Measurements from ENCODE around the gene UMPS.

Gene UMPS

DNA sequence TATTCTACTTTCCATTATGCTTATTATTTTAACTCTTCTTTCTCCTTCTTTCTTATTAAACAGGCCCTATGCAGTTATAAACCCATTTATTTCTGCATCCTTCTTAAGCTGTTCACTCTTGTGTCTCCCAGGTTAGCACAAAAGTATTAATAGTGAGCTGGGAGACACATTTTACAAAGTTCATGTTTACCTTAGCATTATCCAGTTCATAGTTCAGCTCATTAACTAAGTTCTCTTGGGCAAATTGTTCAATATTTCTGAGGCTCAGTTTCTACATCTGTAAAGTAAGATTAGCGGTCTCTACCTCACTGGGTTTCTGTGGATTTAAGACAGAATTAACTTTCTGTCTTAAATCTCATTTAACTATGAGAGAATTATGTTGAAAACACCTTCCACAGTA, 31.2 kb upstream of the UMPS start:
- TF ChIP-seq TCF12 (IDR thresholded peaks at IDR 0.05; ENCODE audit: low read depth) (no peak), TAF1 (IDR thresholded peaks at IDR 0.05; ENCODE audit: low read depth) (no peak), NFIC (IDR thresholded peaks at IDR 0.05) (no peak), USF1 (IDR thresholded peaks at IDR 0.05) (no peak), CEBPB (IDR thresholded peaks at IDR 0.05) (no peak), FOXM1 (IDR thresholded peaks at IDR 0.05; ENCODE audit: borderline replicate concordance, low read depth) (no peak), YY1 (IDR thresholded peaks at IDR 0.05; ENCODE audit: low read depth) (no peak), CREB1 (IDR thresholded peaks at IDR 0.05; ENCODE audit: low read depth) (no peak), ZBTB7A (IDR thresholded peaks at IDR 0.05; ENCODE audit: low read depth) (no peak), REST (IDR thresholded peaks at IDR 0.05; ENCODE audit: low read depth) (no peak), EGR1 (IDR thresholded peaks at IDR 0.05) (no peak)

DNA sequence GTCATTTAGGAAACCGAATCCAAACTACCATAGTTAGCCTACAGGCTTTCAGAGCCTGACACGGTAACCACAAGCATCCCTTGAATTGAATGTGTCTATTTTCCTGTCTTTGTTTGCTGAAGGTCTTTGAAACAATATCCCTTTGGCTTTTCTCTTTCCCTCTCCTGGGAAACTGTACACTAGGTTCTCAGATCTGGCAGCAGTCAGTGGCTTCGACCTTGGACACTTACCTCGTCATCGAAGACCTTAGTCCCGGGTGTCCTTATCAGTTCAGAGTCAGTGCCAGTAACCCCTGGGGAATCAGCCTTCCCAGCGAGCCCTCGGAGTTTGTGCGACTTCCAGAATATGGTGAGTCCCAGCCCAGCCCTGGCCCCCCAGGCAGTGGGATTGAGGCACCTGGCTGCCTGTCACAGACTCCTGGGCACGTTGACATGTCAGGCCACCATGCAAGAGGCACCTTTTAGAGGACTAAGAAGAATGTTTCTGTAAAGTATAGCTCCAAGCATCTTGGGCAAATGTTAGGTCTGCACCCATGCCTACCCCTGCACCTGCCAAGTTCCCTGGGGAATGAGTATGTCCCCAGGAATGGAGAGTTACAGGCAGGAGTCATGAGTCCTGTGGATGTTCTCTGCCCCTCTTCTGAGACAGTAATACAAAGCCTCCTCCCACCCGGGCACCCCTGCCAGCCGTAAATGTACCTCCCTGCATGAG, 30.4 kb upstream of the UMPS start:
- TF ChIP-seq ZBTB7A (IDR thresholded peaks at IDR 0.05; ENCODE audit: low read depth) (no peak), EGR1 (IDR thresholded peaks at IDR 0.05) (no peak), FOXM1 (IDR thresholded peaks at IDR 0.05; ENCODE audit: borderline replicate concordance, low read depth) (no peak), CEBPB (IDR thresholded peaks at IDR 0.05) (no peak), TCF12 (IDR thresholded peaks at IDR 0.05; ENCODE audit: low read depth) (no peak), USF1 (IDR thresholded peaks at IDR 0.05) (no peak), YY1 (IDR thresholded peaks at IDR 0.05; ENCODE audit: low read depth) (no peak), TAF1 (IDR thresholded peaks at IDR 0.05; ENCODE audit: low read depth) (no peak), CREB1 (IDR thresholded peaks at IDR 0.05; ENCODE audit: low read depth) (no peak), RAD21 (IDR thresholded peaks at IDR 0.05; ENCODE audit: low read depth) (no peak), MAX (IDR thresholded peaks at IDR 0.05) (no peak), NFIC (IDR thresholded peaks at IDR 0.05) (no peak), TEAD4 (IDR thresholded peaks at IDR 0.05) (no peak), REST (IDR thresholded peaks at IDR 0.05; ENCODE audit: low read depth) (no peak), EP300 (IDR thresholded peaks at IDR 0.05; ENCODE audit: borderline replicate concordance) (no peak)

DNA sequence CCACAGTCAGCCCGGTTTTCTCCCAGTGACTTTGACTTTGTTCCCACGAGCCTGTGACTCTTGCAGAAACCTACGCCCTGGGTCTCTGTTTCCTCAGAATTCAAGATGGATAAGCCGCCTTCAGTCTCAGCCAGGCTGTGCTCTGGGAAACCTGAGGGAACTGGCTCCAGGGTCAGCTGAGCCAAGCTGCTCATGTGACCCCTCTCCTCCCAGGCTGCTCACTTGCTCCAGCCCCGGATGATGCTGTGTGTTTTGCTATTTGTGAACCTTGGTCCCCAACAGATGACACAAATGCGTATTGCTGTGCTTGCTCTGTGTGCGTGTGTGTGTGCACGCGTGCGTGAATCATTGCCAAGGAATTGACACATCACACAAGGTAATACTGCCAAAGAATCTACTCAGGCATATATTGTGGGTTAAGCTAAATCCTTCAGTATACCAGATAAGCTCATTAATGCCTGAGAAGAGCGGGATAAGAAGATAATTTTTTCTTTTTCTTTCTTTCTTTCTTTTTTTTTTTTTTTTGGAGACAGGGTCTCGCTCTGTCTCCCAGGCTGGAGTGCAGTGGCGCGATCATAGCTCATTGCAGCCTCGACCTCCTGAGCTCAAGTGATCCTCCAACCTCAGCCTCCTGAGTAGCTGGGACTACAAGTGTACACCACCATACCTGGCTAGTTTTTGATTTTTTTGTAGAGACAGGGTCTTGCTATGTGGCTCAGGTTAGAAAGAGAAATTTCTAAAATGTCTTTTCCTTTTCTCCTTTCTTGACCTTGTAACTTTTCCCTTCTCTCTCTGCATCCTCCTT, 29.2 kb upstream of the UMPS start:
- no peak for TF ChIP-seq TEAD4 (IDR thresholded peaks at IDR 0.05)
- TF ChIP-seq MAX (IDR thresholded peaks at IDR 0.05): no peak
- TF ChIP-seq CREB1 (IDR thresholded peaks at IDR 0.05; ENCODE audit: low read depth): no peak
- no peak for TF ChIP-seq YY1 (IDR thresholded peaks at IDR 0.05; ENCODE audit: low read depth)
- no peak for TF ChIP-seq TCF12 (IDR thresholded peaks at IDR 0.05; ENCODE audit: low read depth)
- no peak for TF ChIP-seq REST (IDR thresholded peaks at IDR 0.05; ENCODE audit: low read depth)

DNA sequence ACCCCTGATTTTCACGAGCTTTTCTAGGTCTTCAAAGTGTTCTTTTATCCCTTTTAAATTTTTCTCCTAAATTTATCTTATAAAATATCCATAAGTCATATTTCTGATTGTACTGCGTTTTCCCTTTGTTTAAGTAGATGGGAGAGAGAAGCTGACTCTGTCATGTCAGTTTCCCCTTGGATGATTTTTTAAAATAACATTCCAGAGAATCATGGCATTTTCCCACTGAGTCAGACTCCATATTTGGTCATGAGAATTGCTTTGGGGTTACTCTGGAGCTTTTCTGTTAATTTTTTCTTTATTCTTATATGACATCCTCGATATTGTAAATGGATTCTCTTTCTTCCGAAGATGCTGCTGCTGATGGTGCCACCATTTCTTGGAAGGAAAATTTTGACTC, 28.6 kb upstream of the UMPS start:
- no peak for TF ChIP-seq MAX (IDR thresholded peaks at IDR 0.05)
- TF ChIP-seq EP300 (IDR thresholded peaks at IDR 0.05; ENCODE audit: borderline replicate concordance): no peak
- TF ChIP-seq CEBPB (IDR thresholded peaks at IDR 0.05): no peak
- TF ChIP-seq EGR1 (IDR thresholded peaks at IDR 0.05): no peak
- TF ChIP-seq CREB1 (IDR thresholded peaks at IDR 0.05; ENCODE audit: low read depth): no peak
- no peak for TF ChIP-seq TEAD4 (IDR thresholded peaks at IDR 0.05)
- TF ChIP-seq NFIC (IDR thresholded peaks at IDR 0.05): no peak
- no peak for TF ChIP-seq FOXM1 (IDR thresholded peaks at IDR 0.05; ENCODE audit: borderline replicate concordance, low read depth)
- TF ChIP-seq TAF1 (IDR thresholded peaks at IDR 0.05; ENCODE audit: low read depth): no peak
- TF ChIP-seq TCF12 (IDR thresholded peaks at IDR 0.05; ENCODE audit: low read depth): no peak
- TF ChIP-seq USF1 (IDR thresholded peaks at IDR 0.05): no peak
- TF ChIP-seq RAD21 (IDR thresholded peaks at IDR 0.05; ENCODE audit: low read depth): no peak
